MCF 10A (cell line): ENCODE data around the gene DIO3. TPM values are rescaled to one million over a fixed set of nuclear protein-coding genes. Genes with fewer than 3 reads are reported as not detected.

ENCODE experiments used
- BruUV-seq: library from RNA; stranded (reverse); fragments of 400-500 nt; replicated peaks from 2 replicates; lab custom pipeline; 2021; lab: Mats Ljungman, UMichigan
- CTCF ChIA-PET: fragments of 300-600 bp; sonication (Branson Sonifier 250); formaldehyde crosslinking; extraction: SDS; loops from one replicate; lab custom pipeline; 2021; ENCODE audit warnings: antibody characterized with exemption, inconsistent platforms; lab: Yijun Ruan, JAX
- POLR2A ChIA-PET: fragments of 300-600, 350-650 bp; sonication (Branson Sonifier 250); formaldehyde crosslinking; extraction: SDS; loops from one replicate; lab custom pipeline; 2020; ENCODE audit warnings: antibody characterized with exemption, inconsistent platforms; lab: Yijun Ruan, JAX
- DNase-seq: peaks from one replicate; pipeline ENCODE4 v3.0.0-alpha.2; 2018; ENCODE audit not compliant: unreplicated experiment
- H3K27ac Mint-ChIP-seq: one replicate; pipeline ENCODE4 v1.8.0; 2022; ENCODE audit warnings: mild to moderate bottlenecking, low read depth, mixed read lengths; ENCODE audit not compliant: unreplicated experiment
- H3K27me3 Mint-ChIP-seq: one replicate; pipeline ENCODE4 v1.8.0; 2022; ENCODE audit warnings: mixed read lengths; ENCODE audit not compliant: insufficient read depth, unreplicated experiment
- H3K36me3 Mint-ChIP-seq: one replicate; pipeline ENCODE4 v1.8.0; 2022; ENCODE audit warnings: mild to moderate bottlenecking, moderate library complexity, mixed read lengths; ENCODE audit not compliant: insufficient read depth, unreplicated experiment
- H3K4me1 Mint-ChIP-seq: one replicate; pipeline ENCODE4 v1.8.0; 2022; ENCODE audit warnings: mixed read lengths; ENCODE audit not compliant: insufficient read depth, unreplicated experiment
- H3K4me3 Mint-ChIP-seq: one replicate; pipeline ENCODE4 v1.8.0; 2022; ENCODE audit warnings: mild to moderate bottlenecking, moderate library complexity, mixed read lengths; ENCODE audit not compliant: unreplicated experiment
- H3K9me3 Mint-ChIP-seq: one replicate; pipeline ENCODE4 v1.8.0; 2022; ENCODE audit warnings: mixed read lengths; ENCODE audit not compliant: unreplicated experiment
- CTCF ChIP-seq: fragments of 200-600 bp; IDR thresholded peaks from one replicate; pipeline ENCODE4 v1.8.0; 2022; ENCODE audit warnings: antibody characterized with exemption, mild to moderate bottlenecking; ENCODE audit not compliant: unreplicated experiment
- intact Hi-C: fragments of 100-400 bp; cut with micrococcal nuclease; formaldehyde crosslinking; loops from 2 replicates; pipeline ENCODE4 v1.14.1; 2022
- total RNA-seq: library from RNA; stranded (reverse); gene quantifications from 2 replicates; pipeline ENCODE4 v1.2.3, GENCODE V29; 2022

Gene DIO3
- total RNA-seq, 1 experiment from 2014 or later, result not detected

GRCh38 chr14:101516401-101516800 is 44.9 kb upstream of the DIO3 start:
- no peaks in the 10 kb centered on the region for H3K4me1 Mint-ChIP-seq
- no peaks in the 10 kb centered on the region for H3K9me3 Mint-ChIP-seq
- no peak overlapping the region for H3K4me3 Mint-ChIP-seq
- no peaks in the 10 kb centered on the region for H3K36me3 Mint-ChIP-seq
- no peak for DNase-seq
- intact Hi-C loops, result no loop called here
- no peak for TF ChIP-seq CTCF
- CTCF ChIA-PET, result no interaction called here
- no peak overlapping the region for H3K27ac Mint-ChIP-seq
- no peaks in the 10 kb centered on the region for H3K27me3 Mint-ChIP-seq
- POLR2A ChIA-PET, result no interaction called here
- BruUV-seq, result no TSS peak

GRCh38 chr14:101518611-101519473 is 42.5 kb upstream of the DIO3 start:
- CTCF ChIA-PET, result no interaction called here
- no peaks in the 10 kb centered on the region for H3K27me3 Mint-ChIP-seq
- H3K36me3 Mint-ChIP-seq, result no peaks in the 10 kb centered on the region
- BruUV-seq, result no TSS peak
- intact Hi-C loops, result no loop called here
- POLR2A ChIA-PET, result no interaction called here
- no peak overlapping the region for H3K4me3 Mint-ChIP-seq
- no peaks in the 10 kb centered on the region for H3K9me3 Mint-ChIP-seq
- TF ChIP-seq CTCF, result no peak
- no peak overlapping the region for H3K27ac Mint-ChIP-seq
- no peaks in the 10 kb centered on the region for H3K4me1 Mint-ChIP-seq
- peak; percentile 18 for DNase-seq

DNA sequence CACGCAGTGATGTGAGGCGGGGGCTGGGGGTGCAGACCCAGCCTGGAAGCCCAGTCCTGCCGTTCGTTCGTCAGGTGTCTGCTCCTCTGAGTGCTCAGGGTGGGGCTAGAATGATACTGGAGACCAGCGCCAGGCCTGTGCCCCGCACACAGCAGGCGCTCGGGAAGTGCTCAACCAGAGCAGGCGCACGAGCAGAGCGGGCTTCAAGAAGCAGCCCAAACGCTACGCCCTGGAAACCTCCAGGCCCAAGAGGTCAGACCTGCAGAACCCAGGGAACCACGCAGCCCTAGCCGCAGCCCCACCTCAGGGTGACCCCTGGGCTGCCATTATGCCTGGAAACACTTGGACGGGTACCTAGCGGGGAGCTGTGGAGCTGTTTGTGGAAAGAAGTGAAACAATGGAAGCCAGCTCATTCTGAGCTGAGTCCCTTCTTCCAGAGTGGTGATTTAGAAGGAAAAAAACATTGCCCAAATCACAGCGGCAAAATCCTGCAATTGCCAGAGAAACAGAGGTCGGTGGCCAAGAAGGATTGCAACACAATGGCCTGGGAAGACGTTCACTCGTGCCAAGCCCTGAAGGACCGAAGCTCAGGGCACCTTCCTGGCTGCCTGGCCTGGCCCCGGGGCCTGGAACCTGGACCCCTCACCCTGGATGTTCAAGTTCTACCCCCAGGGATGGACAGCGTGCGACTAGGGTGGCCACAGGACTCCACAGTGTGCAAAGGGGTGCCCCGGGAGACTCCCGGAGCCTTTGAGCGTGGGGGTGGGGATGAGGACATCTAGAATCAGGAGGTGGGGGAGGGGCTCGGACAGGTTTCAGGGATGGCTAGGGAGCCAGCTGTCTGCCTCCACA is 40.4 kb upstream of the DIO3 start:
- DNase-seq, result peak; percentile 90
- POLR2A ChIA-PET, result interaction anchor here (1.0 kb wide), 1 partner anchor 9 kb away, joined by 3 read pairs; no protein-coding TSS in a partner anchor
- no TSS peak for BruUV-seq

More for the DNA sequence above, 40.4 kb upstream of the DIO3 start:
- CTCF ChIA-PET, result no interaction called here
- no peak overlapping the region for H3K4me3 Mint-ChIP-seq
- H3K27ac Mint-ChIP-seq, result no peak overlapping the region
- H3K9me3 Mint-ChIP-seq, result no peaks in the 10 kb centered on the region
- H3K36me3 Mint-ChIP-seq, result no peaks in the 10 kb centered on the region
- intact Hi-C loops, result no loop called here
- H3K27me3 Mint-ChIP-seq, result no peaks in the 10 kb centered on the region
- TF ChIP-seq CTCF, result no peak
- no peaks in the 10 kb centered on the region for H3K4me1 Mint-ChIP-seq
